Smooth muscle cell (in vitro differentiated cells): ENCODE results near the gene ANKRD30A. TPM values are rescaled to one million over a fixed set of nuclear protein-coding genes. Genes with fewer than 3 reads are reported as not detected.

Source experiments
- DNase-seq: peaks from one replicate; lab custom pipeline; 2025; ENCODE audit not compliant: unreplicated experiment; lab: John Stamatoyannopoulos, UW
- H2AFZ ChIP-seq: fragments of 200-600 bp; sonication (generic); 2 replicates; pipeline ENCODE4 v1.6.0; 2016; ENCODE audit warnings: antibody characterized with exemption, low read depth, mild to moderate bottlenecking
- H3F3A ChIP-seq: fragments of 200-600 bp; sonication (generic); 2 replicates; pipeline ENCODE4 v1.6.0; 2017; ENCODE audit warnings: antibody characterized with exemption, low read depth
- H3K27ac ChIP-seq: fragments of 200-600 bp; sonication (generic); 2 replicates; pipeline ENCODE4 v1.5.1; 2016; ENCODE audit warnings: low read depth, mild to moderate bottlenecking
- H3K27me3 ChIP-seq: fragments of 200-600 bp; sonication (generic); 2 replicates; pipeline ENCODE4 v1.6.1; 2016; ENCODE audit warnings: low read depth, mild to moderate bottlenecking
- H3K36me3 ChIP-seq: fragments of 200-600 bp; sonication (generic); 2 replicates; pipeline ENCODE4 v1.5.1; 2016; ENCODE audit warnings: low read depth
- H3K4me1 ChIP-seq: fragments of 200-600 bp; sonication (generic); 2 replicates; pipeline ENCODE4 v1.5.1; 2016; ENCODE audit warnings: low read depth
- H3K4me2 ChIP-seq: fragments of 200-600 bp; sonication (generic); 2 replicates; pipeline ENCODE4 v1.6.0; 2016; ENCODE audit warnings: mild to moderate bottlenecking
- H3K4me3 ChIP-seq: fragments of 200-600 bp; sonication (generic); 2 replicates; pipeline ENCODE4 v1.5.1; 2016; ENCODE audit warnings: mild to moderate bottlenecking
- H3K79me2 ChIP-seq: fragments of 200-600 bp; sonication (generic); 2 replicates; pipeline ENCODE4 v1.6.0; 2016; ENCODE audit warnings: low read depth, mild to moderate bottlenecking
- H3K9ac ChIP-seq: fragments of 200-600 bp; sonication (generic); 2 replicates; pipeline ENCODE4 v1.6.0; 2016; ENCODE audit warnings: low read depth
- H3K9me3 ChIP-seq: fragments of 200-600 bp; sonication (generic); replicated peaks from 2 replicates; pipeline ENCODE4 v1.5.1; 2016; ENCODE audit warnings: low read depth
- H4K20me1 ChIP-seq: fragments of 200-600 bp; sonication (generic); 2 replicates; pipeline ENCODE4 v1.6.0; 2016; ENCODE audit warnings: low read depth
- CTCF ChIP-seq: fragments of 200-600 bp; sonication (generic); IDR thresholded peaks from 2 replicates; pipeline ENCODE4 v1.5.1; 2017; ENCODE audit warnings: borderline replicate concordance, mild to moderate bottlenecking, antibody characterized with exemption; ENCODE audit not compliant: insufficient read depth, poor library complexity, severe bottlenecking
- WGBS: methylation state at CpG from one replicate; pipeline ENCODE4 v1.1.7; 2016; ENCODE audit warnings: low lambda C conversion rate; 5-methylcytosine and 5-hydroxymethylcytosine counted together
- polyA plus RNA-seq: library from polyadenylated mRNA; unstranded; fragments of >200 nt; fragmentation: Nextera tagmentation; extraction: Ambion mirVana; gene quantifications from 2 replicates; pipeline ENCODE4 v1.2.1, GENCODE V29; 2016
- small RNA-seq: library from RNA; depleted of rRNA; stranded (forward); fragments of <200 nt; gene quantifications from one replicate; pipeline ENCODE3, GENCODE V24; 2014
- total RNA-seq: library from RNA; depleted of rRNA; stranded (reverse); fragments of >200 nt; gene quantifications from 2 replicates; pipeline ENCODE4 v1.2.3, GENCODE V29; 2014

The ANKRD30A gene
- total and polyA plus RNA-seq, 2 experiments from 2014 or later: not detected

- Histone ChIP-seq H3K4me2 (no peak overlapping the region), H3F3A (no peaks in the 10 kb centered on the region), H3K36me3 (no peaks in the 10 kb centered on the region), H2AFZ (no peak overlapping the region), H3K4me3 (no peak overlapping the region), H3K27ac (no peak overlapping the region), H3K9me3 (peaks cover 15% of the 10 kb centered on the region), H4K20me1 (no peaks in the 10 kb centered on the region), H3K9ac (no peak overlapping the region), H3K4me1 (no peaks in the 10 kb centered on the region), H3K27me3 (no peaks in the 10 kb centered on the region), H3K79me2 (no peaks in the 10 kb centered on the region)
- TF ChIP-seq CTCF: no peak
- WGBS: 50% methylated on average over 3 of the region's 3 CpGs
- DNase-seq: no peak
Measured at GRCh38 chr10:37401225-37401624, 275.8 kb downstream of the ANKRD30A start.

GRCh38 chr10:37403776-37404175 lies 278.4 kb downstream of the ANKRD30A start:
- H3F3A ChIP-seq: no peaks in the 10 kb centered on the region
- H3K9ac ChIP-seq: no peak overlapping the region
- no peak for TF ChIP-seq CTCF
- H3K4me1 ChIP-seq: no peaks in the 10 kb centered on the region
- no peak overlapping the region for H2AFZ ChIP-seq
- no peaks in the 10 kb centered on the region for H4K20me1 ChIP-seq
- H3K9me3 ChIP-seq: peaks cover 17% of the 10 kb centered on the region
- WGBS: 41% methylated on average over 2 of the region's 2 CpGs
- no peak overlapping the region for H3K4me3 ChIP-seq
- H3K36me3 ChIP-seq: no peaks in the 10 kb centered on the region
- no peak overlapping the region for H3K27ac ChIP-seq
- no peak overlapping the region for H3K4me2 ChIP-seq
- no peaks in the 10 kb centered on the region for H3K79me2 ChIP-seq
- no peaks in the 10 kb centered on the region for H3K27me3 ChIP-seq
- no peak for DNase-seq

Small RNA genes lying within 50 kb of the gene (small RNA-seq; reads per million reads assigned to genes)
- gene RF00019 (not detected), gene RN7SL314P (not detected), gene RNU6-811P (not detected)
